PC-3 (cell line): ENCODE data around the gene RMI2.

Experiments
- CTCF ChIP-seq: fragments of 300-600 bp; sonication (generic); conservative IDR thresholded peaks from 2 replicates; pipeline ENCODE4 v1.5.1; 2017; ENCODE audit warnings: antibody characterized with exemption, low read depth, mild to moderate bottlenecking, low read length
- EZH2phosphoT487 ChIP-seq: fragments of 300-600 bp; sonication (generic); IDR thresholded peaks from 2 replicates; pipeline ENCODE4 v1.6.1; 2018; ENCODE audit warnings: mild to moderate bottlenecking, antibody characterized with exemption, low read length, borderline replicate concordance

GRCh38 chr16:11310997-11311561 is 34.2 kb upstream of the RMI2 start:
- TF ChIP-seq CTCF (no peak), EZH2phosphoT487 (no peak)
